ENCODE measurements around the gene PDE8B.

PDE8B gene

GRCh38 chr5:77319117-77319804, 108.8 kb downstream of the PDE8B start:
- DNase-seq (ENCODE audit: low read depth): no peak

GRCh38 chr5:77321793-77322394, 111.4 kb downstream of the PDE8B start:
- no peak for DNase-seq (ENCODE audit: low read depth)

DNA sequence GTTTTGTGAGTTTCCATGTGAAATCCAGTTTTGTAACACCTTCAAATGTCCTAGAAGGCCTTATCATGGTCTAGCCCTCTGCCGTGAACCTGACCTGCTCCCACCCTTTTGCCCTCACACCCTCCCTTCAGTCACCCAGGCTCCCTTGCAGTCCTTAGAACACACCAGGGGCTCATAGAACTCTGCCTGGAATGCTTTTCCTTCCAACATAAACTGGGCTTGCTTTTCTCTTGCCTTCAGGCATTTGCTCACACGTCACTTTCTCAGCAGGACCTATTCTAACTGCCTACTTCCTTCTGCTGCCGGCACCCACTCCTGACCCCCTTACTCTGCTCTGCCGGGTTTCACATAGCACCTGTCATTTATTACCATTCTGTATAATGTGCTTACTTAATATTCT, 111.9 kb downstream of the PDE8B start:
- DNase-seq (ENCODE audit: low read depth): no peak

- no peak for DNase-seq (ENCODE audit: low read depth)
Observed at GRCh38 chr5:77325921-77326541, 115.6 kb downstream of the PDE8B start.

- DNase-seq (ENCODE audit: low read depth): no peak
Observed at GRCh38 chr5:77326986-77327734, 116.7 kb downstream of the PDE8B start.

DNA sequence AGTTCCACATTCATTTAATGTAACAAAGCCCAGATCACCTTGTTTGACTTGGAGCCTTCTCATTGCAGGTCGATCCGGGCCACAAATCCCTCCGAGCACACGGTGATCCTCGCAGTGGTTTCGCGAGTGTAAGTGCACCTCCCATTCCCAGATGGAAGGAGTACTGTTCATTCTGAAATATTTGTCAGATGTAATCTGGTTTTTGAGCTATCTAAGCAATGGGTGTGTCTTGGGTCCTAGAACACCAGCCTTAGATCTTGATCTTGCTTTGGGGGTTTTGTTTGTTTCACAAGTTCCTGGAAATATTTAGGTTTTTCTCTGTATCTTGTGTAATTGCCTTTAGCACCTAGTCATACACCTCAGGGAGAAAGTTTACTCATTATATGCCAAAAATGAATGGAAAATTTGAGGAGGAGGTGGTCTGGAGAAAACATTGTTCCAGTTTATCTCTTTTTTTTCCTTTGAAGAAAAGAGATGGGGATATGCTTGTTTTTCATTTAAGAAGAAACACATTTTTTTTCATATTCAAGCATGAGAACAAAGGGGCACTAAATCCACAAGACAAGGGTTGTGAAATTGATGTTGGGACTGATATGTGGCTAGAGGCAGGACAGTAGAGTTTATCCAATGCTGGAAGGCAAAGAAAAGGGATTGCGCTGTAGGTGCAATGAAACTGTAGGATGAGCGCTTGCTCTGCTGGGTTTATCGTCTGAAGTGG, 118.6 kb downstream of the PDE8B start:
- no peak for DNase-seq (ENCODE audit: low read depth)

DNA sequence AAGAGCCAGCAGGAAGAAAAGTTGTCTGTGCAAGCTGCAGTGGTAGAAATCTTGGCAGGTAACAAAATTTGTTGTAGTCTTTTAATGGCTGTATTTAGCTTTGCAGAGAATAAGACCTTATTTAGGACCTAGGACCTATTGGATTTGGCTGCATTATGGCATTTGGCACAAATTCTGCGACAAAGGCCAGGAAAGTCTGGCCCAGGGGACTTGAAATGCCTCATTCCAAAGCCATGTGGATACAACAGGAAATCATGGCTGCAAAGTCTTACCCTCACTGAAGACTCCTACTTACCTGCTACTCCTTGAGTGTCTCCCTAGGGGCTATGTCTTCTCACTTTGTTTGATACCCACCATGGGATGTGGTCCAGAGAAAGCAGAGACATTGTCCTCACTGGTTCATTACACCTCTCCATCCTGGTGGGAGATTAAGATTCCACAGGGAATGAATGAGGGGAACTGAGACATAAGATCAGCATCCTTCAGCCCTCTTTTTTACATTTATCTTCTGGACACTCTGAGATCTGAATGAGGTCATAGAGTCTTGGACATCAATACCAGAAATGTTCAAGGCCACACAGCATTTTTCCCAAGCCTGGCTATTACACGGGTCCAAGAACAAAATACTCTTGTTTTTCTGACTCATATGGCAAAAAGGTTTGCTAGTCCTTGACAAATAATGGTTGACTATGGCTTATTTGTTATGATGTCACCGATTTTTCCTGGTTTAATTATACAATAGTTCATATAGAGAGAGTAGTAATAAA, 119.4 kb downstream of the PDE8B start:
- no peak for DNase-seq (ENCODE audit: low read depth)

GRCh38 chr5:77333036-77333435, 122.6 kb downstream of the PDE8B start:
- no peak for DNase-seq (ENCODE audit: low read depth)

GRCh38 chr5:77333451-77334123, 123.1 kb downstream of the PDE8B start:
- no peak for DNase-seq (ENCODE audit: low read depth)

DNA sequence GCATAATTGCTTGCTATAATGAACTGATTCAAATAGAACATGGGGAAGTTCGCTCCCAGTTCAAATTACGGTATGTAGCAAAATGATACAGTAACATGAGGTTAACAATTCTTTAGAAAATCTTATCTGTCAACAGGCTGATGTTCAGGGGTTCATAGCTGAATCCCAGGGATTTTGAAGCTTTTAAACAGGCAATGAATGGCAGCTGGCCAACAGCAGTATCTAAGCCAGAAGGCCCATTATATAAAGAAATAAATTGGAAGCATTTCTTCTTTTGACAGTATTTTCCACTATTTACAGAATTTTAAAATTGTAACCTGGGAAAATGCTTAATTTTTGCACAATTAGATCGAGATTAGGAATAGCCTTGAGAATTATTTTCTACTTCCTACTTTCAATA, 126.8 kb downstream of the PDE8B start:
- DNase-seq (ENCODE audit: low read depth): no peak

DNA sequence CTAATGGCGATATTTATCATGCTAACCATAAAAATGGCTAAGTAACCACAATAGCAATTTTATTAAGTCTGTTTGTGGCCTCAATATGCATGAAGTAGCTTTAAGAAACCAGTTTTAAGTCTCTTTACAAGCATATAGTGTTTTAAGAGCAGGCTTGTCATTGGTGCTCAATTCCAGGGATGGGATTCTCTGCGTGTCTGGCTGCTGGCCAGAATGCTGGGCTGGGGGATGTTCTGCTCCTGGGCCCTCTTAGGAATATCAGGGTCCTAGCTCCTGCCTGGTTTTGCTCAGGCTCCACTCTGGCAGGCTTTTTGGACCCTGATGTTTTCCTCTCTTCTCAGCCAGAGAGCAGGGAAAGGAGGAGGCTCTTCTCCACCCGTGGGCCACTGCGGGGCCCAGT, 127.2 kb downstream of the PDE8B start:
- DNase-seq (ENCODE audit: low read depth): no peak

- DNase-seq (ENCODE audit: low read depth): no peak
Observed at GRCh38 chr5:77339337-77339890, 128.9 kb downstream of the PDE8B start.

DNA sequence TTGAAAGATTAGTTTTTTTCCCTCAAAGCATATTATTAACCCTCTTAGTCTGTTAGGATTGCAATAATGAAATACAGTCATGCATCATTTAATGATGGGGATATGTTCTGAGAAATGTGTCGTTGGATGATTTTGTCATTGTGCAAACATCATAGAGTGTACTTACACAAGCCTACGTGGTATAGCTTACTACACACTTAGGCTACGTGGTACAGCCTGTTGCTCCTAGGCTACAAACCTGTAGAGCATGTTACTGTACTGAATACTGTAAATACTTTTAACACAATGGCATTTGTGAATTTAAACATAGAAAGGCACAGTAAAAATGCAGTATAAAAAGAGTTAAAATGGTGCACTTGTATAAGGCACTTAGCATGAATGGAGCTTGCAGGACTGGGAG, 132.7 kb downstream of the PDE8B start:
- no peak for DNase-seq (ENCODE audit: low read depth)

GRCh38 chr5:77347435-77348098, 137.1 kb downstream of the PDE8B start:
- DNase-seq (ENCODE audit: low read depth): no peak

- no peak for DNase-seq (ENCODE audit: low read depth)
Observed at GRCh38 chr5:77353251-77353650, 142.8 kb downstream of the PDE8B start.

- no peak for DNase-seq (ENCODE audit: low read depth)
Observed at GRCh38 chr5:77354454-77354853, 144.0 kb downstream of the PDE8B start.

DNA sequence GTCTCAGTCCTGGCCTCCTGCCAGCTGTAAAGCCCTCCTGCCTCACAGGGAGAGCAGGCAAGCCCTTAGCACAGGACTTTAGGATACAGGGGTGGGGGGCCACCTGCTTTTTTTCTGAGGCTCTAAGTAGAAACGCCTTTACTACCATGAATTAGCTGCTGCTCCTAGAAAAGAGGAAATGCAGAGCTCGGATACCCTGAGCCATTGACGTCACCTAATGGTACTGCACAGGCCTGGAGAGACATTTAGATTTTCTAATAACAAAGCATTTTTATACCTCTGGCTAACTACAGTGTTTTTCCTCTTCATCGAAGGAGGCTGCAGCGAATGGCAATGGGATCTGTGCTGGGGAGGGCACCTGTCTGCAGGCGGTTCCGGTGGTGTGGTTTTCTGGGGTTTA, 144.6 kb downstream of the PDE8B start:
- no peak for DNase-seq (ENCODE audit: low read depth)

GRCh38 chr5:77355751-77356150, 145.3 kb downstream of the PDE8B start:
- no peak for DNase-seq (ENCODE audit: low read depth)

DNA sequence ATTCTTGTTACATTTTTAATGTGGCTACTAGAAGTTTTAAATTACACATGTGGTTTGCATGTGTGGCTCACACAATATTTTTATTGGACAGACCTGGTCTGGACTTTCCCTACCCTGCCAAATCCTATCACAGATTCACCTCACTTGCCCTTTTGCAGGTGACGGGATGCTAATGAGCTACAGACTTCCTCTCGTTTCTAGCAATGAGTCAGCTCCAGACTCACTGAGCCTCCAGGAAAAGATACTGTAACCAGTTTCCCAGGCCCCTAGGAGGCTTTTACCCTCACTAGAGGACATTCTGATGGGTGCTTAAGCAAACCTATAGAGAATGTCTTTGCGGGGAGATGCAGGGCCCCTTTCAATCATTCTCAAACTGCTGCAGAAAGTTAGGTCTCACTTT, 146.3 kb downstream of the PDE8B start:
- no peak for DNase-seq (ENCODE audit: low read depth)
